ENCODE results near the gene MCCC1. TPM values are rescaled to one million over a fixed set of nuclear protein-coding genes. Genes with fewer than 3 reads are reported as not detected.
A peak's percentile ranks its signal among the peaks of the same experiment; 100 is the strongest.

Gene MCCC1
- total and polyA plus RNA-seq, 2 of the 13 experiments (the other 11 are each of a cell fraction or from before 2014, with no cell fraction given) = 11.7 to 30.1 TPM

DNA sequence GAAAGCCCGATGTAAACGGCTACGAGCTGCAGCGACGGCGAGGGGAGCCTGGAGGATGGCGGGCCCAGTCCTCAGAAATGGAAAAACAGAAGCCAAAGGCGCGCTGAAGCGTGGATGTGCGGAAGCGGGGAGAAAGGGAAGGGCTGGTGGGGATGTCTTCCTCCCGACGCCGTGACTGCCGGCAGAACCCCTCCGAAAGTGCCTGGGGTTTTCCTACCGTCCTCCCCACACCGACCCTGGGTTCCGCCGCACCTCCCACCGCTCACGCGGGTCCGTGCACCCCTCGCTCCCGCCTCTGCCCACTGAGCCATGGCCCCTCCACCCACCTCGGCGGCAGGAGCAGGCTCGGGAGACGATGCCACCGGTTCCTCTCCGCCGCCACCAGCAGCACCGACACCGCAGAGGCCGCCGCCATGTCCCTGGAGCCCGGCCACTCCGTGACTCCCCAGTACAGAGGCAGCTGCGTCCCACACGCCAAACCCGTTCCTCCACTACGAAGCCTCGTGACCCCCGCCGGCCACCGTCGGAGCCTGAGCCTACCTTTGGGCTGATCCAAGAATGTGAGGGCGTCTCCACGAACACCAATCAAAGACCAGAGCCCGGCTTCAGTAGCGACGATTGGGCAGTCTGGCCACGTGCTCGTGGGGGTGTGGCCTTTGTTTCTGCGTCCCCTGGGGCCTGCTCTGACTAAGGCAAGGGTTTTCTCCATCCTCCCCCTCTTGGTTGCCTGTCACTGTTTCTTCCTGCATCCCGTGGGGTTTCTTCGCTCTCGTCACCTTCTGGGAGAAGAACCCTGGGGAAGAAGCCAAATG lies at the start of gene MCCC1 (continued):
- TF ChIP-seq, protein P1, sequence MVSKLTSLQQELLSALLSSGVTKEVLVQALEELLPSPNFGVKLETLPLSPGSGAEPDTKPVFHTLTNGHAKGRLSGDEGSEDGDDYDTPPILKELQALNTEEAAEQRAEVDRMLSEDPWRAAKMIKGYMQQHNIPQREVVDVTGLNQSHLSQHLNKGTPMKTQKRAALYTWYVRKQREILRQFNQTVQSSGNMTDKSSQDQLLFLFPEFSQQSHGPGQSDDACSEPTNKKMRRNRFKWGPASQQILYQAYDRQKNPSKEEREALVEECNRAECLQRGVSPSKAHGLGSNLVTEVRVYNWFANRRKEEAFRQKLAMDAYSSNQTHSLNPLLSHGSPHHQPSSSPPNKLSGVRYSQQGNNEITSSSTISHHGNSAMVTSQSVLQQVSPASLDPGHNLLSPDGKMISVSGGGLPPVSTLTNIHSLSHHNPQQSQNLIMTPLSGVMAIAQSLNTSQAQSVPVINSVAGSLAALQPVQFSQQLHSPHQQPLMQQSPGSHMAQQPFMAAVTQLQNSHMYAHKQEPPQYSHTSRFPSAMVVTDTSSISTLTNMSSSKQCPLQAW (CRISPR knock-in tag; IDR thresholded peaks at IDR 0.05) = peak; percentile 73; the same call in 1 of the 2 replicates
- TF ChIP-seq SRSF4 (IDR thresholded peaks at IDR 0.05; ENCODE audit: low read depth, low read length, poor library complexity, severe bottlenecking) = no peak
- TF ChIP-seq KDM4B (CRISPR knock-in tag; IDR thresholded peaks at IDR 0.05) = no peak; the same call in 1 of the 2 replicates
- no peak for TF ChIP-seq PHF5A (CRISPR knock-in tag; IDR thresholded peaks at IDR 0.05; ENCODE audit: low read depth, unreplicated experiment)
- TF ChIP-seq ZNF225 (CRISPR knock-in tag; IDR thresholded peaks at IDR 0.05) = no peak
- no peak for TF ChIP-seq ZBTB8A (CRISPR knock-in tag; IDR thresholded peaks at IDR 0.05; ENCODE audit: borderline replicate concordance, low read depth)
- no peak for TF ChIP-seq MBD4 (IDR thresholded peaks at IDR 0.05; ENCODE audit: borderline replicate concordance, low read length)
- TF ChIP-seq ZNF773 (CRISPR knock-in tag; IDR thresholded peaks at IDR 0.05; ENCODE audit: borderline replicate concordance) = no peak
- TF ChIP-seq SIX1 (CRISPR knock-in tag; IDR thresholded peaks at IDR 0.05; ENCODE audit: borderline replicate concordance) = no peak
- TF ChIP-seq MEIS2 (CRISPR knock-in tag; IDR thresholded peaks at IDR 0.05) = no peak
- TF ChIP-seq KLF6 (CRISPR knock-in tag; IDR thresholded peaks at IDR 0.05) = peak; percentile 63; the same call in 1 of the 2 replicates
- no peak for TF ChIP-seq ZSCAN22 (CRISPR knock-in tag; IDR thresholded peaks at IDR 0.05)
- TF ChIP-seq MATR3 (CRISPR knock-in tag; IDR thresholded peaks at IDR 0.05) = no peak
- TF ChIP-seq ZFP37 (CRISPR knock-in tag; IDR thresholded peaks at IDR 0.05; ENCODE audit: borderline replicate concordance) = 0 out of 2 replicates have a peak, but pooled peaks have one; percentile 13
- TF ChIP-seq, protein P2, sequence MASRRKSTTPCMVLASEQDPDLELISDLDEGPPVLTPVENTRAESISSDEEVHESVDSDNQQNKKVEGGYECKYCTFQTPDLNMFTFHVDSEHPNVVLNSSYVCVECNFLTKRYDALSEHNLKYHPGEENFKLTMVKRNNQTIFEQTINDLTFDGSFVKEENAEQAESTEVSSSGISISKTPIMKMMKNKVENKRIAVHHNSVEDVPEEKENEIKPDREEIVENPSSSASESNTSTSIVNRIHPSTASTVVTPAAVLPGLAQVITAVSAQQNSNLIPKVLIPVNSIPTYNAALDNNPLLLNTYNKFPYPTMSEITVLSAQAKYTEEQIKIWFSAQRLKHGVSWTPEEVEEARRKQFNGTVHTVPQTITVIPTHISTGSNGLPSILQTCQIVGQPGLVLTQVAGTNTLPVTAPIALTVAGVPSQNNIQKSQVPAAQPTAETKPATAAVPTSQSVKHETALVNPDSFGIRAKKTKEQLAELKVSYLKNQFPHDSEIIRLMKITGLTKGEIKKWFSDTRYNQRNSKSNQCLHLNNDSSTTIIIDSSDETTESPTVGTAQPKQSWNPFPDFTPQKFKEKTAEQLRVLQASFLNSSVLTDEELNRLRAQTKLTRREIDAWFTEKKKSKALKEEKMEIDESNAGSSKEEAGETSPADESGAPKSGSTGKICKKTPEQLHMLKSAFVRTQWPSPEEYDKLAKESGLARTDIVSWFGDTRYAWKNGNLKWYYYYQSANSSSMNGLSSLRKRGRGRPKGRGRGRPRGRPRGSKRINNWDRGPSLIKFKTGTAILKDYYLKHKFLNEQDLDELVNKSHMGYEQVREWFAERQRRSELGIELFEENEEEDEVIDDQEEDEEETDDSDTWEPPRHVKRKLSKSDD (CRISPR knock-in tag; IDR thresholded peaks at IDR 0.05; ENCODE audit: low read depth) = peak; percentile 54; the same call in 1 of the 2 replicates
- no peak for TF ChIP-seq ZNF44 (CRISPR knock-in tag; IDR thresholded peaks at IDR 0.05)
- TF ChIP-seq, protein P3, sequence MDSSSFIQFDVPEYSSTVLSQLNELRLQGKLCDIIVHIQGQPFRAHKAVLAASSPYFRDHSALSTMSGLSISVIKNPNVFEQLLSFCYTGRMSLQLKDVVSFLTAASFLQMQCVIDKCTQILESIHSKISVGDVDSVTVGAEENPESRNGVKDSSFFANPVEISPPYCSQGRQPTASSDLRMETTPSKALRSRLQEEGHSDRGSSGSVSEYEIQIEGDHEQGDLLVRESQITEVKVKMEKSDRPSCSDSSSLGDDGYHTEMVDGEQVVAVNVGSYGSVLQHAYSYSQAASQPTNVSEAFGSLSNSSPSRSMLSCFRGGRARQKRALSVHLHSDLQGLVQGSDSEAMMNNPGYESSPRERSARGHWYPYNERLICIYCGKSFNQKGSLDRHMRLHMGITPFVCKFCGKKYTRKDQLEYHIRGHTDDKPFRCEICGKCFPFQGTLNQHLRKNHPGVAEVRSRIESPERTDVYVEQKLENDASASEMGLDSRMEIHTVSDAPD (CRISPR knock-in tag; IDR thresholded peaks at IDR 0.05) = no peak
- peak; percentile 87; the same call in 1 of the 2 replicates for TF ChIP-seq KDM3A (CRISPR knock-in tag; IDR thresholded peaks at IDR 0.05; ENCODE audit: low read depth)
- TF ChIP-seq ZNF703 (CRISPR knock-in tag; IDR thresholded peaks at IDR 0.05; ENCODE audit: borderline replicate concordance) = peak; percentile 26; the same call in 1 of the 2 replicates
- 0 out of 2 replicates have a peak, but pooled peaks have one; percentile 64 for TF ChIP-seq ZNF674 (CRISPR knock-in tag; IDR thresholded peaks at IDR 0.05; ENCODE audit: low read depth)
- no peak for TF ChIP-seq XBP1 (CRISPR knock-in tag; IDR thresholded peaks at IDR 0.05)
- no peak for TF ChIP-seq TCF12 (IDR thresholded peaks at IDR 0.05)
- TF ChIP-seq TCF12 (CRISPR knock-in tag; IDR thresholded peaks at IDR 0.05) = no peak
- no peak for TF ChIP-seq ZBTB7A (CRISPR knock-in tag; IDR thresholded peaks at IDR 0.05)
- peak; percentile 60 for TF ChIP-seq DR1 (CRISPR knock-in tag; IDR thresholded peaks at IDR 0.05)

Data from HepG2 (cell line).